CD4-positive, alpha-beta T cell treated with Interleukin-15 for 4 hours (primary cell): ENCODE results near the gene RAMP1.

ENCODE experiments used
- DNase-seq: peaks from one replicate; pipeline ENCODE4 v3.0.0-alpha.2; 2020; ENCODE audit warnings: low spot score

RAMP1 gene

DNA sequence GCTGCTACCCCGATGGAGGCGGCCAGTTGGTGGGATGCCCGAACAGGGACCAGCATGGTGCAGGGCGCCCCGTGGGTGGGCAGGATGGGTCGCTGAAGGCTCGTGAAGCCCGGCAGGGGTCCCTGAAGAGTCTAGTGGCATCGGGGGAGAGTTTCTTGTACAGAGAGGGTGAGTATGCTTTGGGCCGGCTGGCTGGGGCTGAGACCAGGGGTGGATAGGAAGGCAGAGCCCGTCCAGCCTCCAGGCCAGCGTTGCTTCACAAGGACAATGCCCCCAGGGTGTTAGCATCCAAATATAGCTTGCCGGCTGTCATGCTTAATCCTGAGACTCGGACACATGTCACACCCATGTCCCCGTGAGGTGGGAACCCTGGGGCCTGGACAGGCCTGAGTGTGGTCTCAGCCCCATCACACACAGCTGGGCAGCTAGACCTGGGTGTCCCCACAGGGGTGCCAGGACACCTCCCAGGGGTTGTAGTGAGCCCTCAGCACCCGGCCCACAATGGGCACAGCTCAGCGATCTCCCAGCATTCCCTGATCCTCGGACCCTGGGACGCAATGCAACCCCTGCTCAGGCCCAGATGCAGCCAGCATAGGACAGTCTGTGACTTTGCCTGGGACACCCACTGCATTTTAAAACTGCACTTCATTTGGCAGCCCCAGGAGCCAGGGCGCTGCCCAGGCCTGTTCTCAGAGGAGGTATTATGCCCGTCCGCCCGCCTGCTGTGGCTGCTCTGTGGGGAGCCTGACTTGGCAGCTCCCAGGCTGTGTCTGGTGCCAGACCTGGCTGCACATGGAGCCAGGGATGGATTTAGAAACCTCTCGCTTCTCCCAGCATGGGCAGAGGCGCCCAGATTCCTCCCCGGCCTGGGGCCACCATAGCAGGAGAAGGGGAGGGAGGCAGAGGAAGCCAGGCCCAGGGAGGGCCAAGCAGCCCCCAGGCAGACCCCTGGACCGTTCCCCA is 36.4 kb downstream of the RAMP1 start:
- no peak for DNase-seq

DNA sequence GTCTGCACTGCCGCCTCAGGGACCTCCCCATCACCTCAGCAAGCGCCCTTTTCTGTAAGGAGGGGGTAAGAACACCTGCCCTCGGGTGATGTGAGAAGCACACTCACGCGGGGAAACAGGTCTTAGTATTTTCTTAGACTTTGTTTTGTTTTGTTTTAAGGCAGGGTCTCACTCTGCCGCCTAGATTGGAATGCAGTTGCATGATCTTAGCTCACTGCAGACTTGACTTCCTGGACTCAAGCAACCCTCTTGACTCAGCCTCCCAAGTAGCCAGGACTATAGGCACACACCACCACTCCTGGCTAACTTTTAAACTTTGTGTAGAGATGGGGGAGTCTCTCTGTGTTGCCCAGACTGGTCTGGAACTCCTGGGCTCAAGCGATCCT is 37.1 kb downstream of the RAMP1 start:
- DNase-seq: no peak

DNA sequence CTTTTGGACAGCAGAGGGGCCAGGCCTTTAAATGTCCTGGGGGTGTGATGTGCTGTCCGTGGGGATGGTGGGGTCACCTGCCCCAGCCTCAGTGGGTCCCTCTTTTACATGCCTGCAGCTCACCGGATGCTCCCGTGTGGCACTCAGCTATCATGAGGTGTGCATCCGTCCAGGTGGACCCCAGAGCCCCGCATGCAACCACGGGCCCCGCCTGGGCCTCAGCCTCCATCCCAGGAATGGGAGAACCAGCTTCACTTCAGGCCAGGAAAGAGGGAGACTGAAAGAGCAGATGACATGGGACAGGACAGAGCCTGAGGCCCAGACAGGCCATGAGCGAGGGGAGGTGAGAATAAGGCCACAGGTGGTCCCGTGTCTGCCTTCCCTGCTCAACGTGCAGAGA is 37.5 kb downstream of the RAMP1 start:
- DNase-seq: no peak

DNA sequence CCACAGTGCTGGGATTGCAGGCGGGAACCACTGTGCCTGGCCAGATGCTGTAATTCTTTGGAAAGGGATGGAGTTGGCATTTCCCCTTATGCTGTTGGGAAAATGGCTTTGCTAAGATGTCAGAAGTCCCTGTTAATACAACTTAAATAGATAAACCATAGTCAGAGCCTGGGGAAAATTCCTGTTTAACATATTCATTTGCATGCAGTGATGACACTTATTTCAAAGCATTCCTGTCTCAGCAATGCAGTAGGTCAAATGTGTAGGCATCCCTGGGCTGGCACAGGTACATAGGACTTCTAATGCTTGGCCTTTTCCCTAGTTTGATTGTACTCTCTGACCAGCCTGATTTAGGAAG is 38.6 kb downstream of the RAMP1 start:
- DNase-seq: no peak

DNA sequence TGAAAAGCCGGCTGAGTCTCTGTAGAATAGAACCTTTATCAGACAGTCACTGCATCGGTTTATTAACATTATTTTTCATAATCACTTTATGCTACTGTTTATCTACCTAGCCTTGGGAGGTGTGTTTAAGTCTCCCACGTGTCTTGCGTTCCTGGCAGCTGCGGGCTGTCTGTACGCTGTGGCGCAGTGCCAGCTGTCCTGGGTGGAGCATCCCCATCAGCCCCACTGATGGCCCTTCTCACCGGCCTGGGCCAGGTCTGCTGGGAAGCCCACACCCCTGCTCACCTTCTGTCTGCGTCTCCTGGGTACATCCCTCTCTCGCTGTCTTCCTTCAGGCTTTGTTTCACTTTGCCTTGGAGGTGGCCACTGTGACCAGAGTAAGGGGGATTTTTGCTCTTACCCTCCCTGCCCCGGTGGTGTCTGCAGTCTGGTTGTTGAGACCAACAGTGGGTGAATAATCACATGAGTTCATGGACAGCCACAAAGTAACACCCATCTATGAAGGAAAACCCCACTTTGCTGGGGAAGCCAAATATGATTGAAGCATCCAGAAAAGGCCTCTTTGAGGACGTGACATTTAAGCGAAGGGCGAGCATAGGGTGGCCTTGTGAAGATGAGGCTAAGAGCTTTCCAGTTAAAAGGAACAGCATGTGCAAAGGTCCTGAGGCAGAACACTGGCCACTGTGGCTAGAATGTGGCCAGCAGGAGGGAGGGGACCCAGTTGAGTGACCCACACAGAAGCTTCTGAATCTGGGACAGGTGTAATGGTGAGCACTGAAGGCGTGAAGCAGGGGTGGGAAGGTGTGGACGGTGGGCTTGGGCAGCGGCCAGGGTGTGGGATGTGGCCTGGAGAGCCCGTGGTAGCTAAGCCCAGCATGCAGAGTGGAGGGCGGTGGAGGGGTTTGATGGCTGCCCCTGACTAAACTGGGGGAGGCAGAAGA is 41.7 kb downstream of the RAMP1 start:
- DNase-seq: no peak

DNA sequence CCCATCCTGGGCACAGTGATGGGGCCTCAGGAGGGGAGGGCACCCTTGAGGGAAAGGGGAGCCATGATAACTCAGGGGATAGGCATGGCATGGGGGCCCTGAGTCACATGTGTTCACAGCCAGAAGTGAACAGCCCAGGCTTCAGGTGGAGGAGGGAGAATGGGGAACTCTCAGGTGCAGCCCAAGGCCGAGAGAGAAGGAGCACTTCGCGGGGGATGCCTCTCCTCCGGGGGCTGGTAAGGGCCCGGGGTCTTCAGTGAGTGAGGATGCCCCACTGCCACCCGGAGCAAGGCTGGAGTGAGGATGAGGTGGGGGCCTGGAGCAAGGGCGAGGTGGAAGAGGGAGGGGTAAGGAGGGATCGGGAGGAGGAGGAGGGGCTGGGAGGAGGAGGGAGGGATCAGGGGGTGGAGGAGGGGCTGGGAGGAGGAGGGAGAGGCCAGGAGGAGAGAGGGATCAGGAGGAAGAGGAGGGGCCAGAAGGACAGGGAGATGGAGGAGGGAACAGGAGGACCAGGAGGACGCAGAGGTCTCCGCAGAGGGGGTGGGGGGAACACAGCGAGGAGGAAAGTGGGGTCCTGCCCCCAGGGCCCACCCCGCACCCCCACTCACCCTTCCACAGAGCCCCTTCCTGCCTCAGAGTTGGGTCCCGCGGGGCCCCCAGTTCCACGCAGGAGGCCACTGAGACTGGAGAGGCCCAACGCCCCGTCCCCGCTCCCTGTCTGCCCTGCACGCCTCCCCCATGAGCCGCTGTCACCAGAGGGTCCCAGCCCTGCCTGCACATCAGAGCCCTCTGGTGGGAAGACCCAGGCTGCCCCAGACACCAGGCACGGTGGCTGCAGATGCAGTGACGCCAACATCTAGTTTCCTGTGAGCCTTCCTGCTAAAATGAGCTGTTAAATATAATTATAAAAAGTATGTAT is 42.8 kb downstream of the RAMP1 start:
- no peak for DNase-seq

DNA sequence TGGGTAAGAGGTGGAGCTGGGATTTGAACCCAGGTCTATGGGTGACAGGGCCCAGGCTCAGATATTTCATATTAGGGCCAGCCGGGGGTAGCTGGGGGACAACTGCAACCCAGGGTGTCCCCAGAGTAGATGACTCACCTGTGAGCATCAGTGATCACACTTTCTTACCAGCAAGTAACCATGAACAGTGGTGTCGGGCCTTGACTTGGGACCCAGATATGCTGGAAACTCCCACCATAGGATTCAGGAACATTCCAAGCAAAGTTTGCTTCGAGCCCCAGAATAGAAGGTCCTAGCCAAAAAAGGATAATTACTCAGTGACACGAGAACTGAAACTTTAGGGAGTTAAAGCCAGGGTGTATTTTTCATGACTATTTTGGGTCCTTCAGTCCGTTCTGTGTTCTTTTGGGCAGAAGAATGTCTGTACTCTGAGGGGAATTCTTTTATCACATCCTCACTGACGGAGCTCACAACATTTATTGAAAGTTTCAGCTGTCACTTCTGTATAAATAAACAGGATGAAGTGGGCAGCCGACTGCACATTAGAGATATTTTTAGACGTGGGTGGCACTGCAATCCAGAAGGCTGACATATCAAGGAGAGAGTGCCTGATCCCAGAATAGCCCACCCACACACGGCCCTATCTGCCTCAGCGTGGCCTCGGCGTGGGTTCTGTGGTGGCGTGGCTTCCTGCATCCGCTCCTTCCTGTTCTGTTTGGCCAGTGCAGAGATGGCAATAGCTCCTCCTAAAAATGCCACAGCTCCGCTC is 45.6 kb downstream of the RAMP1 start:
- DNase-seq: no peak

DNA sequence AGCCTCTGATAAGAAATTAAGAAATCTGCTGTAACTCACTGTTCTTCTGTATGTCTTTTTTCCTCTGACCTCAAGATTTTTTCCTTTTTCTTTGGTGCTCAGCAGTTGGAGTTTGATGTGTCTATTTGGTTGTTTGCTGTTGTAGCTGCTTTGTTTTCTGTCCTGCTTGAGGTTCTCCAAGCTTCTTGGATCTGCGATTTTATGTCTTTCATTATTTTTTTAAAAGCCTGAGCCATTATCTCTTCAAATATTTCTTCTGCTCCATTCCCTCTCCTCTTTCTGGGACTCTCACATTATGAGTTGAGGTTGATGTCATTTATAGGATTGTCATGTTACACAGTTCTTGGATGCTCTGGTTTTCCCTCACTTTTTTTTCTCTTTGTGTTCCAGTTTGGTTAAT is 47.7 kb downstream of the RAMP1 start:
- no peak for DNase-seq

DNA sequence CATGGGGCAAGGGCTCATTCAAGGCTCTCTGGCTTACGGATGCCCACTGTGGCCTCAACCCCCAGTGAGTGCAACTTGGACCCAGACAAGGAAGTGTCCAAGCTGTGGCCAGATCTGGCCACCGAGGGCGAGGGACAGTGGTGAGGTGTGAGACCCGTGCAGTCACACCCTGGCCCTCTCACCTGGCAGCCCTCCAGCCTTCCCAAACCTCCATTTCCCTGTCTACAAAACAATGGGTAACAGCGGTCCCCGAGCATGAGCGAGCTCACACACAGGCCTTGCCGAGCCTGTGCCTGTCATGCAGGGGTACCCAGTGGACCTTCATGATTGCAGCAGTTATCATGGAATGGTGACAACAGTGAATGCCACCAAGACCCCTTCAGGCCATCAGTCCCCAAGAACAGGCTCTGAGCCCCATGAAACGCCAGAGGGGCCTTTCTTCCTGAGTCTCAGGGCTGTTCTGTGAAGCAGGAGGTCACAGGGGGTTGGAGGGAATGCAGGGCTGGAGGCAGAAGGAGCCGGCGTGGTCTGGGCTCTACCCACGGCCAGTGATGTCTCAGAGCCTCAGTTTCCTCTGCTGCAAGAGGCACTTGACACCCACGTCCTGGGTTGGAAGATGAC is 49.8 kb downstream of the RAMP1 start:
- no peak for DNase-seq

DNA sequence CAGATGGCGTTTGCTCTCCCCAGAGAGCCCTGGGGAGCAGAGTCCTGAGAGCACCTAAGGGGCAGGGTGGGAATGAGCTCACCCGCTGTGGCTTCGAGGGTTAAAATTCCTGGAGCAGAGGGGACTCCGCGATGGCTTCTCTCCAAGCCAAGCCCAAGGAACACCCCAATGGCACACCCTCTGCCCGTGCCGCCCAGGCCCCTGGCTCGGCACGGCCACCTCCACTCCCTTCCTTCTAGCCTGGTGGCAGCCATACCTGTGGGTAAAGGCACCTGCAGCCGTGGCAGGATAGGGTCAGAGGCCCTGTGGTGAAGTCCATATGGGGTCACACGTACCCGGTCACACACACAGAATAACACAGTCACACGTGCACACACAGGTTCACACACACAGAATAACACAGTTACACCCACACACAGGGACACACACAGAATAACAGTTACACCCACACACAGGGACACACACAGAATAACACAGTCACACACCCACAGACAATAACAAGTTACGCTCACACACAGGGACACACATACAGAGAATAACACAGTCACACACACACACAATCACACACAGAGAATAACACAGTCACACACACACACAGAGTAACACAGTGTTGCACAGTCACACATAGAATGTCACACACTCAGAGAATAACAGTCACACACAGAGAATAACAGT is 50.5 kb downstream of the RAMP1 start:
- DNase-seq: no peak

DNA sequence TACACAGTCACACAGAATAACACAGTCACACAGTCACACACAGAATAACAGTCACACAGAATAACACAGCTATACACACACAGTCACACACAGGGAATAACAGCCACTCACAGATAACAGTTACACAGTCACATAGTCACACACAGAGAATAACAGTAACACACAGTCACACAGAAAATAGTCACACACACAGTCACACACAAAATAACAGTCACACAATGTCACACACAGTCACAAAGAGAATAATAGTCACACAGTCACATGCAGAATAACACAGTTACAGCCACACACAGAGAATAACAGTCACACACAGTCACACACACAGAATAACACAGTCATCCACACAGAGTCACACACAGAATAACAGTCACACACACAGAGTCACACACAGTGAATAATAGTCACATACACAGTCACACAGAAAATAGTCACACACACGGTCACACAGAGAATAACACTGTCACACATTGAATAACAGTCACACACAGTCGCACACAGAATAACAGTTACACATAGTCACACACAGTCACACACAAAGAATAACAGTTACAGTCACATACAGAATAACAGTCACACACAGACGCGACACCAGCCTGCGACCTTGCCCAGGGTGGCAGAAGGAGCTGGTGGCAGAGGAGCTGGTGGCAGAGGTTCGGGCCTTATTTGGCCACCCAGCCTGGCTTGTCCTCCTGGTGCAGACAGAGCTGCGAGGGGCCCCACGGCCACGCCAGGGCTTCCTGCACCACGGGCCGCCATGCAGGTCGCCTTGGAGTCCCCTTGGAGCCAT is 51.3 kb downstream of the RAMP1 start:
- DNase-seq: no peak

DNA sequence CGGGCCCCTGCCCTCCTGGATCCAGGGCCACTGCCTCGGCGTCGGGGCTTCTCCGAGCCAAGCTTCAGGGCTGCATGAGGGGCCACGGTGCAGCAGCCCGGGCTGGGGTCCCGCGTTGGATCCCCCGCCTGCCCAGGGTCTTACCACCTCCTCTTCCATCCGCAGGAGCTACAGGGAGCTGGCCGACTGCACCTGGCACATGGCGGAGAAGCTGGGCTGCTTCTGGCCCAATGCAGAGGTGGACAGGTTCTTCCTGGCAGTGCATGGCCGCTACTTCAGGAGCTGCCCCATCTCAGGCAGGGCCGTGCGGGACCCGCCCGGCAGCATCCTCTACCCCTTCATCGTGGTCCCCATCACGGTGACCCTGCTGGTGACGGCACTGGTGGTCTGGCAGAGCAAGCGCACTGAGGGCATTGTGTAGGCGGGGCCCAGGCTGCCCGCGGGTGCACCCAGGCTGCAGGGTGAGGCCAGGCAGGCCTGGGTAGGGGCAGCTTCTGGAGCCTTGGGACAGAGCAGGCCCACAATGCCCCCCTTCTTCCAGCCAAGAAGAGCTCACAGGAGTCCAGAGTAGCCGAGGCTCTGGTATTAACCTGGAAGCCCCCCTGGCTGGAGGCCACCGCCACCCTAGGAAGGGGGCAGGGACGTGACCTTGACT is 52.1 kb downstream of the RAMP1 start:
- DNase-seq: no peak

DNA sequence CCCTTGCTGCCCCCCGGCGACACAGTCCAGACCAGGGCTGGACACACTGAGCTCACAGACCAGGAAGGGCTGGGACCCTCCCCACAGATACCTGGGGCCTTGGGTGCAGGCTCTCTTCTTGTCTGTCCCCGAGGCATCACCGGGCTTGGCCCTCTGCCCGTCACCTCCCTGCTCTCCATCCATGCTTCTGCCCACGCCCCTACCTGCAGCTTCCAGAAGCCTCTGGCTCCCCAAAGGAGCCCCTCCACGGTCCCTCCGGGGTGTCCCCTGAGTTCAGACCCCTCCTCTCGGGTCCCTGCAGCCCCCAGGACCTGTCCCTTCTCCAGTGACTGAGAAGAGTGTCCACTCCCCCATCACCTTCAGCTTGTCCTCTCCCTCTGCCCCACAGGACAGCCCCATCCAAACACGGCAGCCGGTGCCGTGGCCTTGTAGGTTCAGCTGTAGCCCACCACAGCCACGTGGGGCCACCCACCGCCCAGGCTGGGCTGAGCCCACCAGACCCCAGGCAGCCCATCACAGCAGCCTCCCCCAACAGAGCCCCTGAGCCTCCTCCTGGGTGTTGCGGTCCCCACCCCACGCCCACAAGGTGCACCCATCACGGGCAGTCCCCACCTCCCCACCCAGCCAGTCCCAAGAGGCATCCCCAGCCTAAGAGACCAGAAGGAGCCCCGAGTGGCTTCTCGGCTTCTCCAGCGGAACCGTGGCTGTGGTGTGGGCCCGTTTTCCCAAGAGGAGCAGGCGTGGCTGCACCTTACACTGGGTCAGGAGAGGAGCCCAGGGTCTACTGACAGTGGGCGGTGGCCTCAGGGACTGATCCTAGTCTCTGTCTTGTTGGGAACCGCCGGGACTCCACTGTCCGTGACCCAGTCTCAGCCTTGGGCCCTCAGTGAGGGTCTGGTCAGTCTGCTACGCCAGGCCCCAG is 53.1 kb downstream of the RAMP1 start:
- DNase-seq: no peak

DNA sequence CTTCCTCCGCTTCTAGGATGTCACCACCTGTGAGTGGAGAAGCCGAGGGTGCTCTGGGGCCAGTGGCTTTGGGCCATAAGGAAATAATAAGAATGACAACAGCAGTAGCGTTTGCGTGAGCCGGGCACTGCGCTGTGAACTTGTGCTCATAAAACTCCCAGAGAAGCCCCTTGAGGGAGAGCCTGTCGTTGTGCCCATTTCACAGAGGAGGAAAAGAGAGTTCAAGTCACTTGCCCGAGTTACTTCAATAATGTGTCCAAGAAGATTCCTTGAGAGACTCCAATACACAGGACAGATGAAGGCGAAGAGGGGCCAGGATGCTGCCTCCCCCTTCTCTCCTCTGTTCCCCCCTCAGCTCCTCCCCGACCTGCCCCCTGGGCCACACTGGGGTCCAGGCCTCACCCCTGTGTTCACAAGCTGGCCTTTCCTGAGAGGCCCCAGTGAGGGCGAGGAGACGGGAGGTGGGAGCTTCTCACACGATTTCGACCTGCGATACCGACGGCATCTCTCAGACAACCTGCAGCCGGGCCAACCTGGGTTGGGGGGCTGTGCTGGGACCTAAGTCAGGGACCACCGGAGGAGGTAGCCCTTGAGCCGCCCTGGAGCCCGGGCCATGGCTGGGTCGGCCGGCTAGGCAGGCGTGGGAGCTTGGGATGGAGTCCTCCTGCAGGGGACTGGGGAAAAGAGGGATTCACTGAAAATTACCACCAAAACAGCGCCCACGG is 53.9 kb downstream of the RAMP1 start:
- no peak for DNase-seq

DNA sequence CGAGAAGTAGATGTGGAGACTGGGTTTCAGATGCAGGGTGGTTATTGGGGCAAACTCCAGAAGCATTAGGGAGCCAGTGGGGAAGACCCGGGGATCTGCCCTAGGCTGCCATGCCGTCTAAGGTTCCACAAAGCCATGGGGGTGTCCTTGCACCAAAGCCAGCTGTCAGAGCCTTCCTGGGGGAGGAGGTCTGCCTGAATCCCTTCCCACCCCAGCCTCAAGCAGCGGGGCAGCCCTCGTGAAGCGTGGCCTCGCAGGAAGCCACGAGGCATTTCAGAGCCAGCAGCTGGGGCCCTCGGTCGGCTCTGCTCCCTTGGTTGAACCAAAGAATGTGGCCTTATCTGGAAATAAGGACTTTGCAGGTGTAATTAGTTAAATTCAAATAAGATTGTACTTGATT is 56.2 kb downstream of the RAMP1 start:
- no peak for DNase-seq

DNA sequence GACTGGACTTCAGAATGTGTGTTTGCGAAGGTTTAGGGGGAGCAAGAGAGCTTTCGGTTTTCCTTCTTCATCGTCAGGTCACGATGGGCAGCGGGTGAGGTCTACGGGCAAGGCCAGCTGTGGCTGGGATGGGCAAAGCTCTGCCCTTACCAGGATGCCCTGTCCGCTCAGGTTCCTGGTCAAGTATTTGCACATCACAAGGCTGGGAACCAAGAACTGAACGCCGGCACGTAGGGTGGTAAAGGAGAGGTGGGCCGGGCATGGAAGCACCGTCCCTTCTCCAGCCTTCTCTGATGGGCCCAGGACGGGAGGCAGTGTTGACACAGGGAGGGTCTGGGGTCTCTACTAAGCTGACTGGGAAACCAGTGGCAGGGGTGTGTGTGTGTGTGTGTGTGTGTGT is 56.9 kb downstream of the RAMP1 start:
- DNase-seq: no peak
